ENCODE results near the gene NBDY.
"Not testable (repeated sequence)": the region's sequence is repeated elsewhere in the genome, so short reads cannot be mapped to it uniquely, and the experiment has no call there.

NBDY gene

GRCh38 chrX:56764153-56764974 is 35.3 kb downstream of the NBDY start:
- no peak for DNase-seq

GRCh38 chrX:56764975-56765791 is 36.1 kb downstream of the NBDY start:
- no peak for DNase-seq

- no peak for DNase-seq
Observed at GRCh38 chrX:56765811-56766553, 36.9 kb downstream of the NBDY start.

GRCh38 chrX:56766554-56767347 is 37.7 kb downstream of the NBDY start:
- DNase-seq, result no peak

- not testable (repeated sequence) for DNase-seq
Observed at GRCh38 chrX:56767348-56768119, 38.5 kb downstream of the NBDY start.

GRCh38 chrX:56768120-56768660 is 39.1 kb downstream of the NBDY start:
- DNase-seq, result not testable (repeated sequence)

GRCh38 chrX:56772675-56773521 is 43.9 kb downstream of the NBDY start:
- not testable (repeated sequence) for DNase-seq

- DNase-seq, result not testable (repeated sequence)
Observed at GRCh38 chrX:56773522-56774060, 44.5 kb downstream of the NBDY start.

- not testable (repeated sequence) for DNase-seq
Observed at GRCh38 chrX:56778099-56778923, 49.3 kb downstream of the NBDY start.

GRCh38 chrX:56778924-56779468 is 50.0 kb downstream of the NBDY start:
- not testable (repeated sequence) for DNase-seq

GRCh38 chrX:56780681-56781649 is 51.9 kb downstream of the NBDY start:
- DNase-seq, result not testable (repeated sequence)

- no peak for DNase-seq
Observed at GRCh38 chrX:56782352-56782751, 53.3 kb downstream of the NBDY start.

- peak in 14 of 58 donors; percentile 27 to 80 (median 66) for DNase-seq
Observed at GRCh38 chrX:56782791-56783449, 53.9 kb downstream of the NBDY start.

GRCh38 chrX:56783450-56783831 is 54.4 kb downstream of the NBDY start:
- DNase-seq, result peak in 43 of 58 donors; percentile 3 to 93 (median 68)

GRCh38 chrX:56783996-56784620 is 55.1 kb downstream of the NBDY start:
- DNase-seq, result no peak

All from anterior cingulate cortex (tissue), 58 donors.